ENCODE data around the gene ACTN3.
A peak's percentile ranks its signal among the peaks of the same experiment; 100 is the strongest.
"Not testable (repeated sequence)": the region's sequence is repeated elsewhere in the genome, so short reads cannot be mapped to it uniquely, and the experiment has no call there.

The ACTN3 gene

GRCh38 chr11:66543263-66544107, 3.2 kb upstream of the ACTN3 start:
- H3K27ac ChIP-seq: no peak overlapping the region
- no peak for DNase-seq (ENCODE audit: low read depth, low spot score)

DNA sequence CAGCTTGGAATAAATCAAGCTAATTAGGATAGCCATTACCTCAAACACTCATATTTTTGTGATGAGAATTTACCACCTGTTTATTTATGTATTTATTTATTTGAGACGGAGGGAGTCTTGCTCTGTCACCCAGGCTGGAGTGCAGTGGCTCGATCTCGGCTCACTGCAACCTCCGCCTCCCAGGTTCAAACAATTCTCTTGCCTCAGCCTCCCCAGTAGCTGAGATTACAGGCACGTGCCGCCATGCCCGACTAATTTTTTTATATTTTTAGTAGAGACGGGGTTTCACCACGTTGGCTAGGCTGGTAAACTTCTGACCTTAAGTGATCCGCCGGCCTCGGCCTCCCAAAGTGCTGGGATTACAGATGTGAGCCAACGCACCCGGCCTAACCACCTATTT, 1.8 kb upstream of the ACTN3 start:
- not testable (repeated sequence) for H3K27ac ChIP-seq; DNase-seq (ENCODE audit: low read depth, low spot score)

DNA sequence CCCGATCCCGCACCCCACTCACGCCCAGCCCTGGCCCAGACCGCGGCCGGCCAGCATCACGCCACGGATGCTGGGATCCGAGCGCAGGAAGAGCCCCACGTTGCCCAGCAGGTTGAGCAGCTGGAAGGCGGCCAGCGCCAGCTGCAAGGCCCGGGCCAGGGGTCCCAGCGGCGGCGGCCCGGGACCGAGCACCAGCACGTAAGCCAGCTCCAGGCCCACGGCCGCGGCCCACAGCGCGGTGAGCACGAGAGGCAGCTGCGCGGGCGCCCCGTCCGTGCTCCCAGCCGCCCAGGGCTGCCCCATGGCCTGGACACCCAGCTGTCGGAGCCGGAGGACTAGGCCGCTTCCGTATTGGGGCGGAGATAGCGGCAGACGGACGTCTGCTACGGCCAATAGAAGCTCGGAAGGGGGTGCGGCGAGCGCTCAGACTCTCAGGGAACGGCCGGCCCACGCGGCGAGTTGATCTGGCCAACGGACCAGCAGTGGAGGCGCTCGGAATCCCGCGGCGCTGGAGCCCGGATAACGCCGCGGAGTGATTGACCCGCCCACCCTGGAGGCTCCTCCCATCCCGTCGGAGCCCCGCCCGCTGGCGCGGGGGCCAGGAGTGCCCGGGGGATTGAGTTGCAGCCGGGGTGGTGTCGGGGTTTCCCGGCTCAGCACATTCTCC, 869 bp upstream of the ACTN3 start, which contains the start of gene ZDHHC24:
TSS of gene ZDHHC24 (minus strand) at position 348 of the 667 bp plus-strand sequence. CDS start at position 303, 45 bp downstream.
- peak within 1 kb of the TSS; percentile 26 for H3K27ac ChIP-seq
- peak; percentile 75 for DNase-seq (ENCODE audit: low read depth, low spot score)

DNA sequence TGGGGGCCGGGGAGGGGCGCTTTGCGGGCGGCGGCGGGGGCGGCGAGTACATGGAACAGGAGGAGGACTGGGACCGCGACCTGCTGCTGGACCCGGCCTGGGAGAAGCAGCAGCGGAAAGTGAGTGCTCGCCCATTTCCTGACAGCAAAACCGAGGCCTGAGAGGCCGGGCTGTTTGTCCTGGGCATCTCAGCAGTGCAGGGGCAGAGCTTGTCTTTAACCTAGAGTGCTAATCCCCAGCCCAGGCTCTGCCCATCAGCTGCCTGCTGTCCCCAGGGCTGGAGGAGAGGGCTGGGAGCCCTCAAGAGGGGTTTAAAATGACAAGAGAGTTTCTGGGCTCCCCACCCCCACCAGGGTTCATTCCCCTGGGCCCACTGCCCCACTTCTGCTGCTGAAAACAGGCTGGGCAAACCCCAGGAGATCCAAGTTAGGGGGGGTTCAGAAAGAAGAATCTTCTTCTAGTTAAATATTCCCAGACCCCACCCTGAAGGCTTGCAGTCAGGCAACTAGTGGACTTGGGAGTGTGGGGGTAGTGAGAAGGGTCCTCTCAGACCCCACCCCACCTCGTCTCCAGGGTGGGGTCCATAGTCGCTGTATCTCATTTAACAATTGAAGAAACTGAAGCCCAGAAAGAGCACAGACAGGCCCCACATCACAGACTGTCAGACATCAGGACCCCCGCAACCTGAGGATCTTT, 411 bp downstream of the ACTN3 start:
- no peak for DNase-seq (ENCODE audit: low read depth, low spot score)
- no peak overlapping the region for H3K27ac ChIP-seq

- DNase-seq (ENCODE audit: low read depth, low spot score): no peak
- H3K27ac ChIP-seq: no peak overlapping the region
Measured at GRCh38 chr11:66547662-66548009, 933 bp downstream of the ACTN3 start.

GRCh38 chr11:66548041-66548440, 1.3 kb downstream of the ACTN3 start:
- no peak for DNase-seq (ENCODE audit: low read depth, low spot score)
- H3K27ac ChIP-seq: no peak overlapping the region

- DNase-seq (ENCODE audit: low read depth, low spot score): no peak
- H3K27ac ChIP-seq: no peak overlapping the region
Measured at GRCh38 chr11:66548774-66549630, 2.3 kb downstream of the ACTN3 start.

- no peak for DNase-seq (ENCODE audit: low read depth, low spot score)
- no peak overlapping the region for H3K27ac ChIP-seq
Measured at GRCh38 chr11:66549696-66550095, 3.0 kb downstream of the ACTN3 start.

GRCh38 chr11:66550887-66551286, 4.2 kb downstream of the ACTN3 start:
- DNase-seq (ENCODE audit: low read depth, low spot score): no peak

GRCh38 chr11:66554602-66555001, 7.9 kb downstream of the ACTN3 start:
- H3K27ac ChIP-seq: no peak overlapping the region
- DNase-seq (ENCODE audit: low read depth, low spot score): no peak

More at GRCh38 chr11:66550887-66551286, 4.2 kb downstream of the ACTN3 start:
- H3K27ac ChIP-seq: no peak overlapping the region

DNA sequence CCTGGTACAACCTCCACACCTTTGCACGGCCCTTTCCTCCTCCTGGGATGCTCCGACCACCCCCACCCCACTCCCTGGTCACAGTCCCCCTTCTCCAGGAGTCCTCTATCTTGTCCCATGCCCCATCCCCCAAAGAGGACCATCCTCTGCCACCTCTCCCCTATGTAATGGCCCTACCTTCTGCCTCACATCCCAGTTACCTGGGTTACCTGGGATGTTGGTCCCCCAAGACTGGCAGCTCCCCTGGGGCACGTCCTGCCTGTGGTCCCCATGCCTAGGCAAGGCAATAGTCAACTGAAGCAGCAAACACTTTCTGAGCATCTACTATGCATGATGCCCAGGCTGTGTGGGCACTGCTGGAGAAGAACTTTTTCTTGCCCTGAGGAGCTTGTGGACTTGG, 8.7 kb downstream of the ACTN3 start:
- DNase-seq (ENCODE audit: low read depth, low spot score): no peak
- no peak overlapping the region for H3K27ac ChIP-seq

- no peak for DNase-seq (ENCODE audit: low read depth, low spot score)
Measured at GRCh38 chr11:66556086-66556485, 9.4 kb downstream of the ACTN3 start.

GRCh38 chr11:66557733-66558326, 11.1 kb downstream of the ACTN3 start:
- no peak for DNase-seq (ENCODE audit: low read depth, low spot score)
- no peak overlapping the region for H3K27ac ChIP-seq

More at GRCh38 chr11:66556086-66556485, 9.4 kb downstream of the ACTN3 start:
- no peak overlapping the region for H3K27ac ChIP-seq

GRCh38 chr11:66559142-66559865, 12.6 kb downstream of the ACTN3 start:
- DNase-seq (ENCODE audit: low read depth, low spot score): no peak

GRCh38 chr11:66559866-66560676, 13.4 kb downstream of the ACTN3 start:
- no peak overlapping the region for H3K27ac ChIP-seq
- no peak for DNase-seq (ENCODE audit: low read depth, low spot score)

More at GRCh38 chr11:66559142-66559865, 12.6 kb downstream of the ACTN3 start:
- H3K27ac ChIP-seq: no peak overlapping the region

DNA sequence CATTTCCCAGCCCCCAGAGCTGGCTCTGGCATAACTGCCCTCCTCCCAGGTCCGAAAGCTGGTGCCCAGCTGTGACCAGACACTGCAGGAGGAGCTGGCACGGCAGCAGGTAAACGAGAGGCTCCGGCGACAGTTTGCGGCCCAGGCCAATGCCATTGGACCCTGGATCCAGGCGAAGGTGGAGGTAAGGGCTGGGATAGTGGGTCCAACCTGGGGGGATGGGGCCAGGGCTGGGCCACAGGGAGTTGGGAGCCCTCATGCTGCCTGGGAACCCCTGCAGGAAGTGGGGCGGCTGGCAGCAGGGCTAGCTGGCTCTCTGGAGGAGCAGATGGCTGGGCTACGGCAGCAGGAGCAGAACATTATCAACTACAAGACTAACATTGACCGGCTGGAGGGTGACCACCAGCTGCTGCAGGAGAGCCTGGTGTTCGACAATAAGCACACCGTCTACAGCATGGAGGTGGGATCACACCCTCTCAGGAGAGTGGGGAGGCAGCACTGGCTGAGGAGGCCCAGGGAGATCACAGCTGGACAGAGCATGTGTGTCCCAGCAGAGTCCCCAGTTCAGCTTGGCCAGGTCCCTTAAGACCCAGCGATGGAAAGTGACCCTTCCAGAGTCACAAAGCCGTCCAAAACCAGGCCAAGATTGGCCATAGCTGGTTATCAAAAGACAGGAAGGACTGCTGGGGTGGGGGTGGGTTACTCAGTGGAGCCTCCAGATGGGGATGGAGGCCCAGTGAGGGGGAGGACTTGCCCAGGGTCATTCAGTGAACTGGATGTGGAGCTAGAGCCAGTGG, 14.7 kb downstream of the ACTN3 start:
- DNase-seq (ENCODE audit: low read depth, low spot score): no peak
- no peak overlapping the region for H3K27ac ChIP-seq

DNA sequence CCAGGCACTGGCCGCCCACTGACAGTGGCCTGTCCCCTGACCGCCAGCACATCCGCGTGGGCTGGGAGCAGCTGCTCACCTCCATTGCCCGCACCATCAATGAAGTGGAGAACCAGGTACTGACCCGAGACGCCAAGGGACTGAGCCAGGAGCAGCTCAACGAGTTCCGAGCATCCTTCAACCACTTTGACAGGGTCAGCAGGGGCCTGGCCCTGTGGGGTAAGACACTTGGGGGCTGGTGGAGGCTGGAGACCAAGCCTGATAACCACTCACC, 15.2 kb downstream of the ACTN3 start:
- H3K27ac ChIP-seq: no peak overlapping the region
- no peak for DNase-seq (ENCODE audit: low read depth, low spot score)

DNA sequence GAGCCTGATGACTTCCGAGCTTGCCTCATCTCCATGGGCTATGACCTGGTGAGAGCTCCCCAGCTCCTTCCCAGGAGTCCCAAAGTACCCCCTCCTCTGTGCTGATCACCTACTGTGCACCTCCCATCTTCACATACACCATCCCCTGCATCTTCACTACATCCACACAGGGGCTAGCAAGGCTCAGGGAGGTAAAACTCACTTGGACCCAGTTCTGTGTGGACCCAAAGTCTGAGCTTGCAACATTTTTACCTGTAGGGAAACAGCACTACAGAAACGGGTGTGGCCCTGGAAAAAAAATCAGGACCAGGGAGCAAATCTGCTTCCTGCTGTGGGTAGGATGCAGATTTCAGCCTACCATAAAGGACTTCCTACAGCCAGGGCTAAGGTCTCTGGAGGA, 15.6 kb downstream of the ACTN3 start:
- no peak overlapping the region for H3K27ac ChIP-seq
- DNase-seq (ENCODE audit: low read depth, low spot score): no peak

Measured in epithelial cell of prostate (primary cell).